ENCODE measurements around the gene NEURL3. TPM values are rescaled to one million over a fixed set of nuclear protein-coding genes. Genes with fewer than 3 reads are reported as not detected.

The NEURL3 gene
- total and polyA plus RNA-seq, 2 of the 8 experiments (the other 6 are each of a cell fraction or from before 2014, with no cell fraction given), result not detected

DNA sequence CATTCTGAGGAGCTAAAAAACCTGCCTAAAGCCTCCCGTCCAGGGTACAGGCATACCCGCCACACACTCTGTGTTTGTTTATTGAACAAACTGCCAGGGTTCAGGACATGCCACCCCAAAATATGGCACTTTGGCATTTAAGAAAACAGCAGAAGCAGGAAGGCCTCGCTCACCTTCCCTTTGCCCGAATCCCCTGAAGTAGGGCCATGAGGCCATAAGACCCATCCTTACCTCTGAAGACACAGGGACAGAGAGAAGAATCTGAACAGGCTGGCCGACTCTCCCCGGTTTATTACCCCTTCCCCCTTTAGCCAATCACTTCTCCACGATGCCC, 1.7 kb upstream of the NEURL3 start:
- no peak overlapping the region for H4K91ac ChIP-seq (replicated peaks; ENCODE audit: insufficient read length, low read length)
- peaks cover 0 to 6% (median 5%) of the 10 kb centered on the region in 4 experiments; a peak in 3 of 7 replicates for H3K4me1 ChIP-seq (replicated peaks in 1 of 4; ENCODE audit: control insufficient read depth in 3 of 4, insufficient read depth in 4 of 4, low read length in 3 of 4)
- no peak overlapping the region for H2AFZ ChIP-seq (ENCODE audit: low read length)
- no peaks in the 10 kb centered on the region for H3K36me3 ChIP-seq (ENCODE audit: control insufficient read depth in 2 of 4, insufficient read depth in 4 of 4, low read length in 3 of 4)
- H2BK120ac ChIP-seq (replicated peaks; ENCODE audit: low read depth, low read length), result no peak overlapping the region
- H3K79me2 ChIP-seq (ENCODE audit: control insufficient read depth in 1 of 2, insufficient read depth in 2 of 2, low read length in 2 of 2), result no peaks in the 10 kb centered on the region
- no peaks in the 10 kb centered on the region for H3K79me1 ChIP-seq (ENCODE audit: low read depth, low read length)
- no peak overlapping the region for H3K4ac ChIP-seq (replicated peaks; ENCODE audit: insufficient read length, low read depth, low read length)
- no peak overlapping the region for H4K5ac ChIP-seq (ENCODE audit: insufficient read length, low read depth, low read length)
- H3K23me2 ChIP-seq (ENCODE audit: low read depth, low read length), result no peaks in the 10 kb centered on the region; the same call in 1 of the 2 replicates
- ChIA-PET CTCF (ENCODE audit: partially characterized antibody) (interaction anchor here (0.8 to 10.3 kb wide), 5 partner anchors 9 to 119 kb away, joined by 3 to 171 read pairs (median 17); no protein-coding TSS in a partner anchor), POLR2A (ENCODE audit: partially characterized antibody) (no interaction called here)
- no peak overlapping the region for H3K9ac ChIP-seq (replicated peaks in 1 of 4; ENCODE audit: extremely low read depth in 1 of 4, low read depth in 3 of 4, low read length in 3 of 4)
- no peak overlapping the region for H2BK20ac ChIP-seq (ENCODE audit: low read length)
- H2BK5ac ChIP-seq (ENCODE audit: low read depth, low read length), result no peak overlapping the region
- no peak overlapping the region for H2BK15ac ChIP-seq (ENCODE audit: low read length)
- no peak overlapping the region for H3K23ac ChIP-seq (ENCODE audit: insufficient read length)
- H4K8ac ChIP-seq (ENCODE audit: extremely low read depth, insufficient read depth, low read length), result no peak overlapping the region
- no peak overlapping the region for H3K4me3 ChIP-seq (ENCODE audit: extremely low read depth in 1 of 4, insufficient read depth in 2 of 4, low read depth in 3 of 4, low read length in 4 of 4)
- H3K9me3 ChIP-seq (ENCODE audit: insufficient read depth in 2 of 2, low read depth in 1 of 2, low read length in 1 of 2), result no peaks in the 10 kb centered on the region
- peaks cover 4 to 14% (median 10%) of the 10 kb centered on the region in 4 experiments for H3K27me3 ChIP-seq (replicated peaks in 1 of 4; ENCODE audit: control insufficient read depth in 3 of 4, extremely low read depth in 1 of 4, insufficient read depth in 3 of 4, low read length in 3 of 4)
- DNase-seq (ENCODE audit: low read depth in 1 of 2, low spot score in 2 of 2) (no peak), FAIRE-seq (no peak)
- no peaks in the 10 kb centered on the region for H4K20me1 ChIP-seq (replicated peaks in 1 of 2; ENCODE audit: control insufficient read depth in 1 of 2, insufficient read depth in 2 of 2, low read length in 2 of 2)
- TF ChIP-seq POLR2AphosphoS5 (IDR thresholded peaks at IDR 0.05; ENCODE audit: low read depth, low read length) (no peak), SIN3A (conservative IDR thresholded peaks at IDR 0.05 in 1 of 2, IDR thresholded peaks at IDR 0.05 in 1 of 2; ENCODE audit: low read depth in 1 of 2, low read length in 2 of 2) (no peak), EP300 (IDR thresholded peaks at IDR 0.05; ENCODE audit: borderline replicate concordance in 1 of 2, low read depth in 2 of 2, low read length in 2 of 2) (no peak), ZNF274 (IDR thresholded peaks at IDR 0.05; ENCODE audit: borderline replicate concordance, extremely low read depth, low read length) (no peak), KDM5A (IDR thresholded peaks at IDR 0.05; ENCODE audit: low read length) (no peak), CTBP2 (IDR thresholded peaks at IDR 0.05; ENCODE audit: borderline replicate concordance, insufficient read depth, insufficient read length, low read length) (no peak), NRF1 (IDR thresholded peaks at IDR 0.05; ENCODE audit: low read depth, low read length) (no peak), BCL11A (IDR thresholded peaks at IDR 0.05; ENCODE audit: low read depth in 2 of 2, low read length in 2 of 2) (no peak), EGR1 (IDR thresholded peaks at IDR 0.05; ENCODE audit: borderline replicate concordance, low read depth, low read length) (no peak), ASH2L (IDR thresholded peaks at IDR 0.05; ENCODE audit: low read length) (no peak)
- TF ChIP-seq, protein P1, sequence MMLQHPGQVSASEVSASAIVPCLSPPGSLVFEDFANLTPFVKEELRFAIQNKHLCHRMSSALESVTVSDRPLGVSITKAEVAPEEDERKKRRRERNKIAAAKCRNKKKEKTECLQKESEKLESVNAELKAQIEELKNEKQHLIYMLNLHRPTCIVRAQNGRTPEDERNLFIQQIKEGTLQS (IDR thresholded peaks at IDR 0.05; ENCODE audit: insufficient read depth, low read depth, low read length), result no peak
- no peak overlapping the region for H3K18ac ChIP-seq (ENCODE audit: extremely low read depth, low read length)
- H3K14ac ChIP-seq (ENCODE audit: insufficient read length), result no peak overlapping the region
- H3K4me2 ChIP-seq (ENCODE audit: insufficient read depth in 1 of 2, low read depth in 2 of 2, low read length in 2 of 2), result no peak overlapping the region
- H3K27ac ChIP-seq (ENCODE audit: low read depth, low read length), result no peak overlapping the region
- 0 out of 2 replicates have a peak overlapping the region, but pooled peaks have one; percentile 39 for H2BK12ac ChIP-seq (ENCODE audit: low read depth, low read length)
- no peak overlapping the region for H3K56ac ChIP-seq (replicated peaks; ENCODE audit: insufficient read length, low read depth, low read length)
- no peak overlapping the region for H2AK5ac ChIP-seq (ENCODE audit: low read depth, low read length)
- 92% methylated on average over 7 of the region's 7 CpGs; no CpG with 5 or more reads in 1 of the 2 experiments for WGBS, 2 experiments (ENCODE audit: extremely low coverage in 1 of 2, insufficient coverage in 1 of 2, insufficient read length in 1 of 2, insufficient replicate concordance in 2 of 2, low coverage in 1 of 2, low lambda C conversion rate in 2 of 2, missing lambda C conversion rate in 1 of 2)

Measured in H1 (cell line).